NCI-H1092 treated with DMSO at 0.1 percent for 48 hours (cell line): ENCODE results near the gene CPNE9.

Experiments
- DNase-seq: peaks from one replicate; lab custom pipeline; 2025; lab: John Stamatoyannopoulos, UW

The CPNE9 gene

DNA sequence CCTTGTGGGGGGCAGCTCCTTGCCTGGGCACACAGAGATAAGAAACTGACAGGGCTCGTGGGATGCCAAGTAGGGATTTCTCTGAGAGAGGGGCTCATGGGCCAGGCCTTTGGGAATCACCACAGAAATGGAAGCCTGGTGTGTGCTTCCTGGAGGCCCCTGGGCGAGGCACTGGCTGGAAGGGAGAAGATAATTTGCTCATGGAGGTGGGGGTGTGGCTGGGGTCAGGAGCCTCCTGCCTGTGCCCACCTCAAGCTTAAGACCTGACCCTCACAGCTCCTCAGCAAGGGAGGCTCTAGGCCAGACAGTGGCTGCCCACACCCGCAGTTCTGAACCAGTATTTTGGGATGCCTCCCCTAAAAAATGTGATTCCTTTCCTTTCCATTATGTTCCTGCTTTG, 16.9 kb upstream of the CPNE9 start:
- no peak for DNase-seq

DNA sequence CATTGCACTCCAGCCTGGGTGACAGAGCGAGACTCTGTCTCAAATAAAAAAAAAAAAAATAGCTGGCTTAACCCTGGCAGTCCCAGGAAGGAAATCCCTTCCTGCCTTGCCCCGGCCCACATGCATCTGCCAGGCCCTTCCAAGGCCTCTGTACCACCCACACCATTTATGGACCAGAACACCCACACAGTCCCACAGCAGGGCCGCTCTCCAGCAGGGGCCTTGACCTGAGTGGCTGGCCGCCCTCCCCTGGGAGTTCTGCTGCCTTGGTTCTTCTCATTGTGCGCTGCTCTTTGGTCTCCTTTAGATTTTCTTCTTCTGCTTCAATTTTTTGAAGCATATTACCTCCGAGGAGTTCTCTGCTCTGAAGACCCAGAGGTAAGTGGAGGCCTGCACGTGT, 16.1 kb upstream of the CPNE9 start:
- no peak for DNase-seq

DNA sequence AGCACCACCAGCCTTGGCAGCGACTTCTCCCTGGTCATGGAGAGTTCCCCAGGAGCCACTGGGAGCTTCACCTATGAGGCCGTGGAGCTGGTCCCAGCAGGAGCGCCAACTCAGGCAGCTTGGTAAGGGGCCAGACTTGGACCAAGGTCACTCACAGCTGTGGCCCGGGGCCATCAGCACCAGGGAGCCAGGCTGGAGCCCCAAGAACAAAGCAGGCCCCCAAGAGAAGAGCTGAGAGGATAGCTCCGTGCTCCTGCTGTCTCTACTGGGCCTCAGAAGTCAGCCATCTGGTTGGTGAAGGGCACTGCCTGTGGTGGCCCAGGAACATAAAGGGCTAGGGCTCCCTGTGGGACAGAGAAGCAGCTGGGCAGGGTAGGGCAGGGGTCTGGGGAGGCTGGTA, 14.7 kb upstream of the CPNE9 start:
- no peak for DNase-seq

DNA sequence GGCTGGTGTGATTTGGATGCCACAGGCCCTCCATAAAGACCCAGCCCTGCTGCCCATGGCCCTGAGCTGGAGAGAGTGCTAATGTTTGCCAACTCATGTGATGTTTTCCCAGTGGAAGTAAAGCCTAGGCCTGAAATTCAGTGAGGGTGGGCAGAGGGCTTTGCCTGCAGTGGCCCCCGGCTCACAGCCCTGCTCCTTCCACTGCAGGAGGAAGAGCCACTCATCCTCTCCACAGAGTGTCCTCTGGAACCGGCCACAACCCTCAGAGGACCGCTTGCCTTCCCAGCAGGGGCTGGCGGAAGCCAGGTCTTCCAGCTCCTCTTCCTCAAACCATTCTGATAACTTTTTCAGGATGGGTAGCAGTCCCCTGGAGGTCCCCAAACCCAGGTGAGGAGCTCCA, 13.9 kb upstream of the CPNE9 start:
- no peak for DNase-seq

GRCh38 chr3:9690451-9691450, 12.9 kb upstream of the CPNE9 start:
- DNase-seq: no peak

DNA sequence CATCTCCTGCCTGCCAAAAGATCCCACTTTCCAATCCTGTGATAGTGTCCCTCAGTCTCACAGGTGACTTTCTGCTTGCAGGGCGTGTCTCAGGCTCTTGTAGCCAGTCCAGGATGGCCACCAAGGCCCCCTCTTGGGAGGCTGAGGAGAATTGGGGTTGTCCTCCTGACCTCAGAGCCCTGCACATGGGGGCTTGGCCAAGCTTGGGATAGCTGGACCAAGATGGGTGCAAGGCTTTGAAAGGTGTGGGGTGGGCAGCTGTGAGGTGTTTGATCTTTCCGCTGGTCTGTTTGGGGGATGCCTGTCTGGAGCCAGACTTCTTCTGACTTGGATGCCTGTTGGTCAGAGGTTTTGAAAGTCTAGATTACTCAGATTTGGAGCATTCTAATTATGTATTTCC, 12.0 kb upstream of the CPNE9 start:
- DNase-seq: no peak

DNA sequence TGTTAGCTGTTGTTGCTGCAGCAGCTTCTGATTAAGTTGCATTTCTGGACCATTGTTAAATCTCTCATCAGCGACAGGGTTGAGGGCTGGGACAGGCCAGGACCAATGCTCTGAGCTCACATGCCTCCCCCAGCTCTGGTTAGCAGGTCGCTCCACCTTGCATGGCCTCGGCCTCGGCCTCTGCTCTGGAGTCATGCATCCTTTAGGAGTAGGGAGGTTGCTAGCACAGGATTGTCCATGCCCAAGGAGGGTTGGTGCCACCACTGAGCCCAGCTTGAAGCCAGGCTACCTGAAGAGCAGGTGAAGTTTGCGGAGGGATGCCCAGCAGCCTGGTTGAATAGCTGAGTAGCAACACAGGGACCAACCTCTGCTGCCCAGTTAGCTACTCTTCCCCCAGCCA, 11.2 kb upstream of the CPNE9 start:
- DNase-seq: no peak

DNA sequence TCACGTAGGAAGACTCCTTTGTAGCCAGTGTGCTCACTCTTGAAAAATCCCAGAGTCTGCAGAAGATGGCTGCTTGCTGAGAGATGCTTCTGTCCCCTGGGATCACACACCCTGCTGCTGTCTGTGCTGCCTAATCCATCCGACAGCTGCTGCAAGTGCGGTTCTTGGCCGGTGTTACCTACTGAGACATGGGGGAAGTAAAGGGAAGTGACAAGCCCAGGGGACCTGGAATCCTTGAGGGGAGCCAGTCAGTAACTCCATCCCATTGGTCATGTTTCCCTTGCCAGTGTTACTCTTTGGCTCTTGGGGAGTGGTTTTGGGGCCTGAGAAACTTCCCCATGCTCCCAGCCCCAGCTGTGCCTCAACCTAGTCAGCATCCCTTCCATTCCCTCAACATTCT, 8.3 kb upstream of the CPNE9 start:
- no peak for DNase-seq

GRCh38 chr3:9695746-9696145, 7.9 kb upstream of the CPNE9 start:
- DNase-seq: no peak

DNA sequence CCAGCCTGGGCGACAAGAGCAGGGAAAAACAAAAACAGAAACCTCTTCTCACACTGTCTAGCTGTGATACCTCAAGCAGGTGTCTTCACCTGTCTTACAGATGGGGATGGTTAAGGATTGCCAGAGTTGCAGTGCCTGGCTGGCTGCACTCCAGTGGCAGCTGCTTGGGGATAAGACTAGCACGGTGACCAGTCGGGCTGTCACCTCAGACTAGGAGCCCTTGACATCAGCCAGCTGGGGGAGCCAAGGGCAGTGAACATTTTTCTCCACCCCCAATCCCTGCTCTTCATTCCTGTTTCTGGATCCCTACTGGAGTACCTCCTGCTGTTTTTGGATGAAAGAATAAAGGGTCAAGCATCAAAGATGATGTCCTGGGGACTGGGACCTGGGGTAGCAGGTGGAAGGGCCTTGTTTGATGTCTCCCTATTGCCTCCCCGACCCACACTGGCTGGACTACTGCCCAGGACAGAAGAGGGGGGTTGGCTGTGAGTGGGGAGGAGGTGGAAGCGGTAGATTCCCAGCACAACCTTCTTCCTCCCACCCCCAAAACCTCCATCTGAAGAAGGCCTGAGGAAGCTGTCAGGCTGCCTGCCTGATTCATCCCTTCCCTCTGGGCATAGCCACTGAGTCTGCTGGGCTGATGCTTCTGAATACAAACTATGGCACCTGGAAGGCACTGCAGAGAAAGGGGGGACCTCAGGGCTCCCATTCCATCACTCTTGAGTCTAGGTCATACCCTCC, 7.0 kb upstream of the CPNE9 start:
- DNase-seq: no peak

DNA sequence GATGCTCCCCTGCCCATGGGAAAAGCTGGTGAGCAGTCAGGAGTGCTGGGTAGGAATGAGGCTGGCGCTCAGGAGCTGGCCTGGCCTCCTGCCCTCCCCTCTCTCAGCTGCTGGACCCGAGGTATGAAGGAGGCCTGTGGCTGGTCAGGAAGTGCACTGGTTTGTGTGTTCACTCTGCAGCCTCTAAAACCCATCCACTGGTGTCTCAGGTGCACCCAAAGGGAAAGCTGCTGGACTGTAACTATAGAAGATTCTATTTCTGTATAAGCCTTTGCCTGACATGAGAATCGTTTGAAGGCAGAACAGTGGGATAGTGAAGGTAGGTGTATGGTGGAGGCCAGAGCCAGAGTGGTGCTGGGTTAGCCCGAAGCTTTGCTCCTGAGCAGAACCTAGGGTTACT, 5.7 kb upstream of the CPNE9 start:
- no peak for DNase-seq

DNA sequence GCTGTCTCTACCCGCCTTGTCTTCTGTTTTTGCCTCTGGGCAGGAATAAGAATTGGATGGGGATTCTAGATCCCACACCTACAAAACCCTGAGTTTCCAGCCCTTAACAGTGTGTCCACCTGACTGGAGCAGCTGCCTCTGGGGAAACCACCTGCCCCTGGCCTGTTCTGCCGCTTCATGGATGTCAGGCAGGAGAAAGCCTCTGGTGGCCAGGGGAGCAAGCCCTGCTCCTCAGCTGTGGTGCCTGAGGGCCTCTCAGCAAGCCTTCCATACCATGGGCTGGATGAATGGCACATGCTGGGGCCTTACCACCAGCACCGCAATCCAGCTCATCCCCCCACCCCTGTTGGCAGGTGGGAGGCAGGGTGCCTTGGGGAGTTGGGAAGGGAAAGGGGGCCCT, 5.3 kb upstream of the CPNE9 start:
- DNase-seq: no peak

DNA sequence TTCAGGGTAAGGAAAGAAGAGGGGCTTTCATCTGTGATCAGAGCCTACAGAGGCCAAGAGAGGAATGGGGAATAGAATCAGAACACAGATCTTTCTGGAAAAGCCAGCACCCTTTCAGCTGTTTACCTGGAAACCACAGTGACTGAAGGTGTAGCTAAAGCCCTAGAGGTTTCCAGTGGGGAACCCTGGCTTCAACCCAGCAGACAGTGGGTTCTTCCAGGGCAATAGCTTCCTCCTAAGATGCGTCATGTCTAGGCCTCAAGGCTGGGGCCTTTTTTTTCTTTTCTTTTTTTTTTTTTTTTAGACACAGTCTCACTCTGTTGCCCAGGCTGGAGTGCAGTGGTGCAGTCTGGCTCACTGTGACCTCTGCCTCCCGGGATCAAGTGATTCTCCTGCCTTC, 3.1 kb upstream of the CPNE9 start:
- DNase-seq: no peak

GRCh38 chr3:9701006-9701405, 2.6 kb upstream of the CPNE9 start:
- no peak for DNase-seq

DNA sequence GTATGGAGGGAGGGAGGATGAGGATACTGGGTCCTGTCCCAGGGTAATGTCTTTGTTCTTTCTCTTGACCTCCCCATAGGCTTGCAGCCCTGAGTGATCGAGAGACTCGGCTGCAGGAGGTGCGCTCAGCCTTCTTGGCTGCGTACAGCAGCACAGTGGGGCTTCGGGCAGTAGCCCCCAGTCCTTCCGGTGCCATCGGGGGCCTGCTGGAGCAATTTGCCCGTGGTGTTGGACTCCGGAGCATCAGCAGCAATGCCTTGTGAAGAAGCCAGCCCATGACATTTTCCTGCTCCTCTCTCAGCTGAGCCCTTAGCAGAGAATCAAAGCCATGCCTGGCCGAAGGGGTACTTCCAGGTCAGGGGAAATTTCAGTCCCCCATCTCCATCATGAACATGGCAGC, 1.9 kb upstream of the CPNE9 start:
- no peak for DNase-seq

- no peak for DNase-seq
Measured at GRCh38 chr3:9703240-9703639, 393 bp upstream of the CPNE9 start.

DNA sequence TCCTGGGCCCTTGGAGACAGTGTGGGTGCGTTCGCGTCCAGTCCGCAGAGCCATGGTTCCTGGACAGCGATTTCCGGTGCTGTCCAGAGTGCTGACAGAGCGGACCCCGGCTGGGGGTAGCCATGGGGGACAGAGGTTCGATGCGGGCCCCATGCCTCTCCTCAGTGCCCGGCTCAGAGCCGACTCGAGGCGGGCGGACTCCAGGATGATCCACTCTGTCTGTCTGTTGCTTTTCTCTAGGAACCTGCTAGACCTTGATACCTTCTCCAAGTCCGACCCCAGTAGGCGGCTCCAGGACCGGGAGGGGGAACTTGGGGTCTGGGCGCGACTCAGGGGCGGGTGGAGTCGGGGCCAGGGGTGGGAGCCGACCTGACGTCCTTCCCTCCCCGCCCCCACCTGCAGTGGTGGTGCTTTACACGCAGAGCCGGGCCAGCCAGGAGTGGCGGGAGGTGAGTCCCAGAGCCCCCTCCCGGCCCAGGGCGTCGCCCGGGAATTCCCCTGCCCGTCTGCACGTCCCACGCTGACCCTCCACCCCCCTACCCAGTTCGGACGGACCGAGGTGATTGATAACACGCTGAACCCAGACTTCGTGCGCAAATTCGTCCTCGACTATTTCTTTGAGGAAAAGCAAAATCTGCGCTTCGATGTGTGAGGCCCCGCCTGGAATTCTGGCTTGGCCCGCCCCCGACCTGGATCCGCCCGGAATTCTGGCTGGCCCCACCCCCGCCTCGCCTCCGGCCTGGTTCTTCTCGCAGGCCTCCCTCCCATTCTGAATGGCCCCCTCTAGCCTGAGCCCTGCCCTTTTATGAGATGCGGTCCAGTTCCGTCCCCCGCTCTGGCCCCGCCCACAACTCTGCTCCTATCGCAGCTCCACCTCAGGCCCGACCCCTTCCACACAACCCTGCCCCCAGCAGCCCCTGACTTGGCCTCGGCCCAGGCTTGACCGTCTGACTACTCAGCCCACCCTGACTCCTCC, 1.0 kb downstream of the CPNE9 start:
- DNase-seq: no peak

GRCh38 chr3:9710174-9710739, 6.6 kb downstream of the CPNE9 start:
- DNase-seq: no peak

- DNase-seq: no peak
Measured at GRCh38 chr3:9712415-9712814, 8.8 kb downstream of the CPNE9 start.

DNA sequence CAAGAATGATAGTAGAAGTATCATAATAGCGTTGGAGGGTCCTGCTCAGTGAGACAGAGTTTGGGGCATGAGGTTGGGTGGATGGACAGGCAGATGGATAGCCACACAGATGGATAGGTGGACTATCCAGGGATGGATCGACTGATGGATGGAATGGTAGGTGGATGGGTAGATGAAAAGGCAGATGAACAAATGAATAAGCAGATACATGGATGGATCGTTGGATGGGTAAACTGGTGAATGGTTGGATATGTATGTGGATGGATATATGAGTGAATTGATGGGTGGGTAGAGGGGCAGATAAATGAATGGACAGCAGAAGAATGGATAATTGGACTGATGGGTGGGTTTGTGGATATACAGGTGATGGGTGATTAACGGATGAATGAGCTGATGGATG, 9.5 kb downstream of the CPNE9 start:
- no peak for DNase-seq

GRCh38 chr3:9715136-9715535, 11.5 kb downstream of the CPNE9 start:
- DNase-seq: no peak
